GM12875 (cell line): ENCODE data around the gene BPGM.

Experiments used
- H3K4me3 ChIP-seq: one replicate; pipeline ENCODE4 v1.5.1; 2011; ENCODE audit warnings: low read depth, low read length, control low read depth
- TF ChIP-seq, protein P1 (sequence below): IDR thresholded peaks from 2 replicates; pipeline ENCODE4 v1.5.1; 2011; ENCODE audit warnings: low read depth, mild to moderate bottlenecking, control low read depth, inconsistent platforms, low read length, moderate library complexity, borderline replicate concordance; ENCODE audit not compliant: insufficient read depth

The BPGM gene

DNA sequence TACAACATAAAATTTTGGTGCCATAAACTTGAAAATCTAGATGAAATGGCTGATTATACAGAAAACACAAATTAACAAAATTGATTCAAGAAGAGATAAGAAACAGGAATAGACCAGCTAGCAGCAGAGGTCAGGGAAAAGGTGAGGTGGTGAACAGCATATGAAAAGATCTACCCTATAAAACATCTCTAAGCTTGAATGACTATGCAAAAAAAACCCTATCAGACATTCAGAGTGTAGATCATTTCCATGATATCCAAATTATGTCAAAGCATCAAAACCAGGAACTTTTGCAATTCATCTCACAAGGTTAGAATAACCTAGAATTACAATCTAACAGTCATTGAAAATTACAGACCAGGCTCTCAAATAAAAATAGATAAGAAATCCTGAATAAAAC, 14.6 kb upstream of the BPGM start:
- TF ChIP-seq, protein P1, sequence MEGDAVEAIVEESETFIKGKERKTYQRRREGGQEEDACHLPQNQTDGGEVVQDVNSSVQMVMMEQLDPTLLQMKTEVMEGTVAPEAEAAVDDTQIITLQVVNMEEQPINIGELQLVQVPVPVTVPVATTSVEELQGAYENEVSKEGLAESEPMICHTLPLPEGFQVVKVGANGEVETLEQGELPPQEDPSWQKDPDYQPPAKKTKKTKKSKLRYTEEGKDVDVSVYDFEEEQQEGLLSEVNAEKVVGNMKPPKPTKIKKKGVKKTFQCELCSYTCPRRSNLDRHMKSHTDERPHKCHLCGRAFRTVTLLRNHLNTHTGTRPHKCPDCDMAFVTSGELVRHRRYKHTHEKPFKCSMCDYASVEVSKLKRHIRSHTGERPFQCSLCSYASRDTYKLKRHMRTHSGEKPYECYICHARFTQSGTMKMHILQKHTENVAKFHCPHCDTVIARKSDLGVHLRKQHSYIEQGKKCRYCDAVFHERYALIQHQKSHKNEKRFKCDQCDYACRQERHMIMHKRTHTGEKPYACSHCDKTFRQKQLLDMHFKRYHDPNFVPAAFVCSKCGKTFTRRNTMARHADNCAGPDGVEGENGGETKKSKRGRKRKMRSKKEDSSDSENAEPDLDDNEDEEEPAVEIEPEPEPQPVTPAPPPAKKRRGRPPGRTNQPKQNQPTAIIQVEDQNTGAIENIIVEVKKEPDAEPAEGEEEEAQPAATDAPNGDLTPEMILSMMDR = no peak
- H3K4me3 ChIP-seq = no peak overlapping the region

DNA sequence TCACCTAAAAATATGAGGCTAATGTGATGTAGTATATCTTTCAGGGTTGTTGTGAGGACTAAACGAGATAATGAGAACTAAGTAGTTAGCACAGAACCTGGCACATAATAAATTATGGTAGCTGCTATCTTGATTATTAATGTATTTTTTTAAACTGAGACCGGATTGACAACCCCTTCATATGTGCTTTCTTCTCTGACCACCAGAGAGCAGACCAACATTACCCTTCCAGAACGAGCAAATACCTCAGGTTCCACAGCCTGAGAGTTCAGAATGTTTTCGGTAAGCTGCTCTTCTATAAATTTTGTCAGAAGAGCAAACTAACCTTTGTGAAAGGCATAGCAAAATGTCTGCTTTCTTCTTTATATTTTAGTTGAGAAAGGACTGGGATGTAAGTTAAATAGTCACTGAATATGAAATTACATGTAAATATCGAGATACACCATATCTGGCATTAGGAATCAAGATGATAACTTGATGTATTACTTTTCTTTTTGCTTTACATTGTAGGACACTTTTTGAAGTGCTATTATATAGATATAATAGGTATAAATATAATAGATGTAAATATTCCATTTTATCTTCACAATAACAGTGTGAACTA, 13.6 kb upstream of the BPGM start:
- TF ChIP-seq, protein P1 = peak; percentile 61
- H3K4me3 ChIP-seq = no peak overlapping the region

DNA sequence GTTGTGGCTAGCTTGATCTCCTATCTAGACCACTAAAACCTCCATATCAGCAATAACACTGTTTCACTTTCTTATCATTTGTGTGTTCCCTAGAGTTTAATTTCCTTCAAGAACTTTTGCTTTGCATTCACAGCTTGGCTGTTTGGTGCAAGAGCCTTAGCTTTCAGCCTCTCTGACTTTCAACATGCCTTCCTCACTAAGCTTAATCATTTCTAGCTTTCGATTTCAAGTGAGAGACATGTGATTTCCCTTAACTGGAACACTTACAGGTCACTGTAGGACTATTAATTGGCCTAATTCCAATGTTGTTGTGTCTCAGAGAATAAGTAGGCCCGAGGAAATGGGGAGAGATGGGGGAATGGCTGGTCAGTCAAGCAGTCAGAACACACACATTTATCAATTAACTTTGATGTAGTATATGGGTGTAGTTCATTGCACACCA, 10.6 kb upstream of the BPGM start:
- TF ChIP-seq, protein P1 = no peak

DNA sequence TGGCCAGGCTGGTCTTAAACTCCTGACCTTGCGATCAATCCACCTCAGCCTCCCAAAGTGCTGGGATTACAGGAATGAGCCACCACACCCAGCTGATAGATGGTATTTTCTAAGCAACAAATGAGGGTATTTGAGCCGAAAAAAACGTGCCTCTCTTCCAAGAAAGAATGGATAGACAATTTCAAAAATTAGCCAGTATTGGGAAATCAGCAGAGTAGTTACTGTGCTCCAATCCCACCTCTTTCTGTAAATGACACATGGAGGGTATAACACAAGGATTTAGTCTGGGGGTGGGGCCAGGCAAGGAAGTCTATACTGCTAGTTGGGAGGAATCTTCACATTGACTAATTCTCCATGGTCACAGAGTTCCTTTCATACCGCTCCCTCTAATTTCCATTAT, 9.2 kb upstream of the BPGM start:
- TF ChIP-seq, protein P1 = no peak
- no peak overlapping the region for H3K4me3 ChIP-seq

More for the DNA sequence above, 10.6 kb upstream of the BPGM start:
- H3K4me3 ChIP-seq = no peak overlapping the region

DNA sequence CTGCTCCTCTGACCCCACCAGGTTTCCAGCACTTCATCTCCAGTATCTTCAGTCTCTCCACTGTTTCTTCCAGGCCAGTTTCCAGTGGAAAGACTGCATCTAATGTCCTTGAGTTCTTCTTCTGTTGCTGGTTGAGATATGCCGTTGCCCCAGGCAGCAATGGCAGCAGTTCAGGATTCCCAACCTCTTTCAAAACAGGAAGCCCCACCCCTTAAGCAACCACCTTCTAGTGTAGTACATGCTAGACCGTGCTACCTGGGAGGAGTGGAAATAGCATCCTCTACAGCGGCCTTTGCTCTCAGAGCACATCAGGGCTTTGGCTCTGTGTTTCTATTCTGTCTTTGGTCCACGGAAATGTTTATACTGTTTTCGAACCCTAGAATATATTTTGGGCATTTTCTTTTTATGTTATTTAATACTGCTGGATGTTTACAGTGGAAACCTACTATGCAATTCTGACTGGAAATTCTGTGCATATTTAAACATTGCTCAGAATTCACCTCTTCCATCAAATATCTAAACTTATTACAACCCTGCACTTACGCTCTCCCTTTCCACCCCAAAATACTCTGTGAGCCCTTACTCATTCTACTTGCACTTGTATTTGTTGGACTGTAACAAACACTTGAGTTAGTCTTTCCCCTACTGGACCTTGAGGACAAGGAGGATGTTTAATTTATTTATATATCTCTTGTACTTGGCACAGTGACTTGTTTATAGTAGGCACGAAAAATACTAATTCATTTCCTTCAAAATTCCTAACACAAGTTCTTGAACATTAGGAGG, 8.5 kb upstream of the BPGM start:
- TF ChIP-seq, protein P1 = no peak
- no peak overlapping the region for H3K4me3 ChIP-seq

DNA sequence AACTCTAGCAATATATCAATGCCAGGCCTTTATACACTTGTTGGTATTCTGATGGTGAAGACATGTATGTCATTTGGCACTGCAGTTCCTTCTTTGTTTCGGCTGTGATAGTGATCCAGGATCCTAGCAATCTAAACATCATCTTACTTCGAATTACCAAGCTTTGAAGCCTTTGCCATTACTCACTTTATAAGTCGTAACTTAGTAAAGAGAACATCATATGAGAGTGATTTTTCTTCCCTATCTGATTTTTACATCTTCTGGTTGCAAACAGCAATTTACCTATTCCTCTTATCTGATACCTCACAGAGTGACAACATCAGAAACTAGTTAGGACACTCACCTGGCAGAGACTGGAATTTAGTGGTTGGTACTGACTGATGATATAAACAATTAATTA, 7.6 kb upstream of the BPGM start:
- TF ChIP-seq, protein P1 = no peak
- no peak overlapping the region for H3K4me3 ChIP-seq
